HepG2 (cell line): ENCODE results near the gene METTL16. TPM values are rescaled to one million over a fixed set of nuclear protein-coding genes. Genes with fewer than 3 reads are reported as not detected.

Experiments
- ARID5B ChIP-seq: IDR thresholded peaks from 2 replicates; pipeline ENCODE4 v1.4.0; 2020; ENCODE audit warnings: mild to moderate bottlenecking, missing genetic modification reagents
- HNF4G ChIP-seq, 2 experiments: sonication (generic) in 1 of 2; formaldehyde crosslinking in 1 of 2; IDR thresholded peaks; 2 replicates each; pipeline versions ENCODE4 v1.4.0 to v1.6.1; 2011 to 2020; ENCODE audit warnings: borderline replicate concordance in 2 of 2, low read depth in 2 of 2, mild to moderate bottlenecking in 2 of 2, low read length in 1 of 2, missing genetic modification reagents in 1 of 2, moderate library complexity in 1 of 2
- ISX ChIP-seq: sonication (generic); formaldehyde crosslinking; conservative IDR thresholded peaks from 2 replicates; pipeline ENCODE4 v1.5.0; 2020; ENCODE audit warnings: missing genetic modification reagents
- POLR2AphosphoS2 ChIP-seq: IDR thresholded peaks from 2 replicates; pipeline ENCODE4 v1.6.1; 2011; ENCODE audit warnings: low read depth, low read length, improper control_type of control experiment
- REPIN1 ChIP-seq: sonication (generic); formaldehyde crosslinking; IDR thresholded peaks from 2 replicates; pipeline ENCODE4 v1.8.0; 2022; ENCODE audit warnings: missing genetic modification reagents, low read depth, mild to moderate bottlenecking, borderline replicate concordance
- SAP130 ChIP-seq: IDR thresholded peaks from 2 replicates; pipeline ENCODE4 v1.6.1; 2016; ENCODE audit warnings: low read depth
- SMAD1 ChIP-seq: sonication (generic); formaldehyde crosslinking; IDR thresholded peaks from 2 replicates; pipeline ENCODE4 v1.4.0; 2020; ENCODE audit warnings: missing genetic modification reagents, low read depth, mild to moderate bottlenecking, borderline replicate concordance
- TGIF2 ChIP-seq: IDR thresholded peaks from 2 replicates; pipeline ENCODE4 v1.6.1; 2016; ENCODE audit warnings: control low read depth, missing compliant biosample characterization
- ZFP1 ChIP-seq: IDR thresholded peaks from 2 replicates; pipeline ENCODE4 v1.6.1; 2016
- ZNF253 ChIP-seq: sonication (generic); formaldehyde crosslinking; IDR thresholded peaks from 2 replicates; pipeline ENCODE4 v1.8.0; 2022; ENCODE audit warnings: mild to moderate bottlenecking, missing genetic modification reagents, borderline replicate concordance
- ZNF326 ChIP-seq: sonication (generic); formaldehyde crosslinking; IDR thresholded peaks from 2 replicates; pipeline ENCODE4 v1.4.0; 2020; ENCODE audit warnings: missing genetic modification reagents, borderline replicate concordance
- ZNF354B ChIP-seq: sonication (generic); formaldehyde crosslinking; IDR thresholded peaks from 2 replicates; pipeline ENCODE4 v1.8.0; 2022; ENCODE audit warnings: mild to moderate bottlenecking, missing genetic modification reagents
- ZNF768 ChIP-seq: sonication (generic); formaldehyde crosslinking; IDR thresholded peaks from 2 replicates; pipeline ENCODE4 v1.4.0; 2020; ENCODE audit warnings: missing genetic modification reagents
- ZNF780A ChIP-seq: sonication (generic); formaldehyde crosslinking; IDR thresholded peaks from 2 replicates; pipeline ENCODE4 v1.8.0; 2022; ENCODE audit warnings: mild to moderate bottlenecking, missing genetic modification reagents, moderate library complexity
- ZSCAN22 ChIP-seq: sonication (generic); formaldehyde crosslinking; IDR thresholded peaks from 2 replicates; pipeline ENCODE4 v1.4.0; 2020; ENCODE audit warnings: mild to moderate bottlenecking, missing genetic modification reagents
- polyA plus RNA-seq, 8 experiments: library from polyadenylated mRNA; depleted of rRNA in 3 of 8; stranded (reverse) in 7 of 8; unstranded in 1 of 8; fragments of >200 nt; fragmentation: Illumina TruSeq in 4 of 8; extraction: Trizol in 4 of 8; gene quantifications; 2 replicates each; pipeline versions ENCODE4 v1.2.1 to v1.2.3, GENCODE V29; 2011 to 2016; ENCODE audit warnings: low read depth in 4 of 8, missing spikeins in 1 of 8, mixed read lengths in 1 of 8; ENCODE audit not compliant: insufficient read depth in 1 of 8
- total RNA-seq, 5 experiments: library from RNA; depleted of rRNA; stranded (reverse); fragments of >200 nt; fragmentation: Illumina TruSeq; extraction: Trizol; gene quantifications; 2 replicates each; pipeline ENCODE4 v1.2.3, GENCODE V29; 2016; ENCODE audit warnings: low read depth in 1 of 5
- TF ChIP-seq, protein P1 (sequence below): sonication (generic); formaldehyde crosslinking; IDR thresholded peaks from 2 replicates; pipeline ENCODE4 v1.9.0; 2021; ENCODE audit warnings: missing genetic modification reagents, mild to moderate bottlenecking, borderline replicate concordance
- TF ChIP-seq, protein P2 (sequence below): IDR thresholded peaks from 2 replicates; pipeline ENCODE4 v1.6.1; 2012; ENCODE audit warnings: inconsistent platforms

METTL16 gene
- total and polyA plus RNA-seq, 2 of the 13 experiments (the other 11 are each of a cell fraction or from before 2014, with no cell fraction given) = 11.6 to 18.5 TPM

DNA sequence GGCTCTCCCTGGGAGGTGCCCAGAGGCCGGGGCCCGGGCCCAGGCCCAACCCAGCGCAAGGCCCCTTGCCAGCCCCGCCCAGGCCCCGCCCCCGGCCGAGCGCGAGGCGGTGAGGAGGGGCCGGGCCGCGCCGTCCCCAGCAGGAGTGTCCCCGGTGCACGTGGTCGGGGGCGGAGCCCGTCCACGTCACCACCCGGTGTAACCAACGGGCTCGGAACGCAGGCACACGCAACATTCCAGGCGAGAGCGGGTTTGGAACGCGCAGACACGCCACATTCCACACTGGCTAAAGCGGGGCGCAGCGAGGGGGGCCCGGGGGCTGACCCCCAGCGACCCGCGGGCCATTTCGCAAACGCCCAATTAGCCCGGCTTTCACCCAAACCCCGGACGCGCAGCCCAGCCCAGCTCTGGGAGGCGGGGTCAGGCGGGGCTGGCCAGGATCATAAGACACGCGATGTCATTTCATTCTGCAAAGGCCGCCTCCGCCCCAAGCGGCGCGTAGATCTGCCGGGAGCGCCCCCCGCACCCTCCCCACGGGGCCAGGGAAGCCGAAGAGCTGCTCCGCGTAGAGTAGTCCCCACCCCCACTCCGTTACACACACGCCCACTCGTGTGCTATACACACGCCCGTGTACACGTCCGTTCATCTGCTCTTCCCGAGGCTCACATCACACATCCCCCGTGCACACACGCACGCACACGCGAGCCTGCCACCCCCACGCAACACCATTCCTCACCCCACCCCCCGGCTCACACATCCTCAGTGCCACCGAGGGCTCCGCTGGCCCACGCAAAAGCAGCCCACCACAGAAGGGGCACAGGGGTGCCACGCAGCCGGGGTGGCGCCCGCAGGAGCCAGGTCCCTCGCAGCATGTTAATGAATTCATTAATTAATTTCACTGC, 111.9 kb downstream of the METTL16 start (continued):
- peak; percentile 39; the same call in 1 of the 2 replicates for TF ChIP-seq ARID5B
- TF ChIP-seq, protein P1, sequence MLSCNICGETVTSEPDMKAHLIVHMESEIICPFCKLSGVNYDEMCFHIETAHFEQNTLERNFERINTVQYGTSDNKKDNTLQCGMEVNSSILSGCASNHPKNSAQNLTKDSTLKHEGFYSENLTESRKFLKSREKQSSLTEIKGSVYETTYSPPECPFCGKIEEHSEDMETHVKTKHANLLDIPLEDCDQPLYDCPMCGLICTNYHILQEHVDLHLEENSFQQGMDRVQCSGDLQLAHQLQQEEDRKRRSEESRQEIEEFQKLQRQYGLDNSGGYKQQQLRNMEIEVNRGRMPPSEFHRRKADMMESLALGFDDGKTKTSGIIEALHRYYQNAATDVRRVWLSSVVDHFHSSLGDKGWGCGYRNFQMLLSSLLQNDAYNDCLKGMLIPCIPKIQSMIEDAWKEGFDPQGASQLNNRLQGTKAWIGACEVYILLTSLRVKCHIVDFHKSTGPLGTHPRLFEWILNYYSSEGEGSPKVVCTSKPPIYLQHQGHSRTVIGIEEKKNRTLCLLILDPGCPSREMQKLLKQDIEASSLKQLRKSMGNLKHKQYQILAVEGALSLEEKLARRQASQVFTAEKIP (CRISPR knock-in tag) = no peak
- no peak; the same call in 1 of the 2 replicates for TF ChIP-seq ZNF768 (CRISPR knock-in tag)
- no peak for TF ChIP-seq ZNF326 (CRISPR knock-in tag)
- no peak for TF ChIP-seq ZNF253 (CRISPR knock-in tag)
- TF ChIP-seq ISX (CRISPR knock-in tag) = 0 out of 2 replicates have a peak, but pooled peaks have one; percentile 51
- TF ChIP-seq TGIF2 (CRISPR knock-in tag) = no peak; the same call in 1 of the 2 replicates
- TF ChIP-seq REPIN1 (CRISPR knock-in tag) = no peak; the same call in none of the 2 replicates
- 0 out of 2 replicates have a peak, but pooled peaks have one; percentile 2 for TF ChIP-seq POLR2AphosphoS2
- TF ChIP-seq SAP130 (CRISPR knock-in tag) = peak; percentile 98
- no peak for TF ChIP-seq ZNF780A (CRISPR knock-in tag)
- no peak for TF ChIP-seq ZNF354B (CRISPR knock-in tag)
- TF ChIP-seq, protein P2, sequence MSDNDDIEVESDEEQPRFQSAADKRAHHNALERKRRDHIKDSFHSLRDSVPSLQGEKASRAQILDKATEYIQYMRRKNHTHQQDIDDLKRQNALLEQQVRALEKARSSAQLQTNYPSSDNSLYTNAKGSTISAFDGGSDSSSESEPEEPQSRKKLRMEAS = peak; percentile 98
- no peak for TF ChIP-seq ZFP1
- no peak for TF ChIP-seq SMAD1 (CRISPR knock-in tag)
- TF ChIP-seq HNF4G (IDR thresholded peaks at IDR 0.05; ENCODE audit: borderline replicate concordance, low read depth, low read length) = peak; percentile 7; the same call in 1 of the 2 replicates
- no peak for TF ChIP-seq HNF4G (CRISPR knock-in tag; IDR thresholded peaks at IDR 0.05; ENCODE audit: borderline replicate concordance, low read depth)
- TF ChIP-seq ZSCAN22 = no peak
